Activated CD4-positive, CD25-positive, alpha-beta regulatory T cell treated with anti-CD3 and anti-CD28 coated beads, Interleukin-2, amount 50 U/mL, for 16 hours (primary cell): ENCODE measurements around the gene SLC30A10.
"Not testable (repeated sequence)": the region's sequence is repeated elsewhere in the genome, so short reads cannot be mapped to it uniquely, and the experiment has no call there.

Source experiments
- DNase-seq: peaks from one replicate; pipeline ENCODE4 v3.0.0-alpha.2; 2020; ENCODE audit warnings: low read depth, low spot score

The SLC30A10 gene

GRCh38 chr1:219892271-219892670 is 36.1 kb downstream of the SLC30A10 start:
- not testable (repeated sequence) for DNase-seq

GRCh38 chr1:219891846-219892245 is 36.5 kb downstream of the SLC30A10 start:
- DNase-seq = not testable (repeated sequence)

GRCh38 chr1:219888667-219889066 is 39.7 kb downstream of the SLC30A10 start:
- not testable (repeated sequence) for DNase-seq

GRCh38 chr1:219885680-219886079 is 42.7 kb downstream of the SLC30A10 start:
- DNase-seq = no peak

GRCh38 chr1:219883400-219884332 is 44.7 kb downstream of the SLC30A10 start:
- DNase-seq = no peak

GRCh38 chr1:219882755-219883154 is 45.6 kb downstream of the SLC30A10 start:
- no peak for DNase-seq

GRCh38 chr1:219882096-219882495 is 46.3 kb downstream of the SLC30A10 start:
- no peak for DNase-seq

- DNase-seq = no peak
Measured at GRCh38 chr1:219880765-219881457, 47.4 kb downstream of the SLC30A10 start.

- no peak for DNase-seq
Measured at GRCh38 chr1:219876798-219877209, 51.6 kb downstream of the SLC30A10 start.

- DNase-seq = no peak
Measured at GRCh38 chr1:219875860-219876259, 52.5 kb downstream of the SLC30A10 start.

GRCh38 chr1:219872538-219872937 is 55.8 kb downstream of the SLC30A10 start:
- DNase-seq = not testable (repeated sequence)

- no peak for DNase-seq
Measured at GRCh38 chr1:219871427-219872057, 56.8 kb downstream of the SLC30A10 start.

GRCh38 chr1:219868615-219869014 is 59.7 kb downstream of the SLC30A10 start:
- not testable (repeated sequence) for DNase-seq
